Ramos (cell line): ENCODE measurements around the gene ZNF584.

ENCODE experiments used
- in situ Hi-C: fragments of 300-500 bp; cut with MboI; formaldehyde crosslinking; loops from one replicate; pipeline ENCODE4 v1.14.3; 2022; ENCODE audit warnings: low sequenced_read_pairs; ENCODE audit not compliant: unreplicated experiment

Gene ZNF584

DNA sequence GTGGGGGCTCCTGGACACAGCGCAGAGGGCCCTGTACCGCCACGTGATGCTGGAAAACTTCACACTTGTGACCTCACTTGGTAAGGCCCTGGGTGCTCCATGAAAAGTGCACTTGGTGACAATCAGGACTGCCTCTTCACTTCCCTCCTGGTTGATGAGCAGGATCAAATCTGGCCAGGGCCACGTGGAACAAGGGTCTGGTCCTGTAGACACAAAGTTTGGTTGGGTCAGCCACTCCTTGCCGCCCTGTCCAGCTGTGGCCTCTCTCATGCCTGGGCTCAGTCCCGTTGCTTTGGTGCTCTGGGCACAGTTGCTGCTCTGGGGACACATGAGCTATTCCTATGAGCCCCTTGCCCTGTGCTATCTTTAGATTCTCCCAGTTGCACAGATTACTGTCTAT is 45.3 kb downstream of the ZNF584 start:
- in situ Hi-C loops = no loop called here

DNA sequence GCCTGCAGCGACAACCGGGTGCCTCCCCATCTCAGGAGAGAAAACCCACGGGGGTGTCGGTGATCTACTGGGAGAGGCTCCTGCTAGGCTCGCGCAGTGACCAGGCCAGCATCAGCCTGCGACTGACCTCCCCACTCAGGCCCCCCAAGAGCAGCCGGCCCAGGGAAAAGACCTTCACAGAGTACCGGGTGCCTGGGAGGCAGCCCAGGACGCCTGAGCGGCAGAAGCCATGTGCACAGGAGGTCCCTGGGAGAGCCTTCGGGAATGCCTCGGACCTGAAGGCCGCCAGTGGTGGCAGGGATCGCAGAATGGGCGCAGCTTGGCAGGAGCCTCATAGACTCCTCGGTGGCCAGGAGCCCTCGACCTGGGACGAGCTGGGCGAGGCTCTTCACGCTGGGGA is 46.9 kb downstream of the ZNF584 start:
- in situ Hi-C loops = no loop called here

DNA sequence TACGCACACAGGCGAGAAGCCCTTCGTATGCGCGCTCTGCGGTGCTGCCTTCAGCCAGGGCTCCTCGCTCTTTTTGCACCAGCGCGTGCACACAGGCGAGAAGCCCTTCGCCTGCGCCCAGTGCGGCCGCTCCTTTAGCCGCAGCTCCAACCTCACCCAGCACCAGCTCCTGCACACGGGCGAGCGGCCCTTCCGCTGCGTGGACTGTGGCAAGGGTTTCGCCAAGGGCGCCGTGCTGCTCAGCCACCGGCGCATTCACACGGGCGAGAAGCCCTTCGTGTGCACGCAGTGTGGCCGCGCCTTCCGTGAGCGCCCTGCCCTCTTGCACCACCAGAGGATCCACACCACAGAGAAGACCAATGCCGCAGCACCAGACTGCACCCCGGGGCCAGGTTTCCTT is 47.7 kb downstream of the ZNF584 start:
- in situ Hi-C loops = no loop called here

DNA sequence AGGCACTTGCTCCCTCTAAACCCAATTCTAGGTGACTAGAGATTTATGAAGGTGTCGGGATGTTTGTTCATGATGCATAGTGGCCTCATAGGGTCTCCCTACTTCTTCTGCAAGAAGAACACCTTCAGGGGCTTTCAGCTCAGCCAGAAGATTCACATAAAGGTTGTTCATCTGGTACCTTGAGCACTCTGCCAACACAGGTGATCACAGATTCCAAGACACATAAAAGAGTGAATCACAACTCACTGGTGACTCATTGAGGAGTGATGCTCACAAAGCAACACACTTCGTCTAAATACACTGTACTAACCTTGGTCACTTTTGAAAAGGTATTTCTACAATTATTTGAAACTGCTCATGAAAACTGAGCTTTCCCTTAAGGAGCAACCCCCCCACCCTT is 51.6 kb downstream of the ZNF584 start:
- in situ Hi-C loops = no loop called here

DNA sequence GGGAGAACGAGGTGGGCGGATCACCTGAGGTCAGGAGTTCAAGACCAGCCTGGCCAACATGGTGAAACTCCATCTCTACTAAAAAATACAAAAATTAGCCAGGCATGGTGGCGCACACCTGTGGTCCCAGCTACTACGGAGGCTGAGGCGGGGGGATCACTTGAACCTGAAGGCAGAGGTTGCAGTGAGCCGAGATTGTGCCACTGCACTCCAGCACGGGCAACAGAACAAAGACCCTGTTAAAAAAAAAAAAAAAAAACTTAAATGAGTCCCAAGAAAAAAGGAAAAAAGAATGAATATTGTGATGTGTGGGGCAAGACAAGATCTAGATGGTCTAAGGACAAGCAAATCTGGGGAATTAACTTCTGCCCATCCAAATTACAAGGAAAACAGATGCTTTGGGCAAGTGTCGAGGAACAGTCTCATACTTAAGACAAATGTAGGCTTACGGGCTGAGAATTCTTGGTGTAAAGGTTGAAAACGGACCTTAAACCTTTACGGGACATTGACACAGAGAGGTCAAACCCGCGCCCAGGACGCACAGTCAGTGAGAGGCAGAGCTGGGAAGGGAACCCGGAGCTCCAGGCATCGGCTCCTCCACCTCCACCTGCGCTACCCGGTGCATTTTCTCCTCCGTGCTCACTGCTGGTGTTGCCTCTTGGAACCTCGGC is 57.8 kb downstream of the ZNF584 start:
- in situ Hi-C loops = no loop called here

DNA sequence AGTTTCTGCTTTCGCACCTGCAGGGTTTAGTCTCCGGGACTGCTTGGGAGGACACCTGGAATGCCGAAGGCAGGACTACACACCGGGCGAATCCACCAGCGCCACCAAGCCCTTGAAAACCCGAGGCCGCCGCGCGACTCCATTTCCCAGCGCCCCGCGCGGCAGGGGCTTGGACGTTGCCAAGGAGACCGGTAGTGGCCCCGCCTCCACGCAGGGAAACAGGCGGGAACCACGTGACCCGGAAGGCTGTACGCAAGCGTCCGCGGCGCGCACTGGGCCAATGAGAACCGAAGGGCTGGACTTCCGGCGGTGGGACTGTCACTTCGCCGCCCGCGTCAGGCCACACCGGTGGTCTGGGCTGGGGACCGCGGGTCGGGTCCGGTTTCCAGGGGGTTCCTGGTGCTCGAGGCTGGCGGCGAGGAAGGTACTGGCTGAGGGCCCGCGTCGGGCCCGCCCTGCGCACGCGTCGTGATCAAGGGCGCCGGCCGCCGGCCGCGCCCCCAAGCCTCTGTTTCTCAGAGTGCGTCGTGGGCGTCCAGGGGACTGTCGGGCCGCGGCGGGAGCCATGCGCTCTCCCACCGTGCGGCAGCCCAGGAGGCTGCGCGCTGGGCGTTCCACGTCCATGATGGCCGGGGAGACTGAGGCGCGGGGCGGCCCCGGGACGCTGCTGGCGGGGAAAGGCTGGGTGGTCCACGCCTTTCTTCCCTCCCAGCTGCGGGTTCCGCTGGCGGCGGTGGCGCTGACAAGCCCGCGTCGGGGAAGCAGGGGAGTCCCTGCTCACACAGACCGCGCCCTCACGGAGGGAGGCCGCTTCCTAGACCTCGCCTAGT is 58.5 kb downstream of the ZNF584 start, which contains the start of gene ZNF324:
TSS of gene ZNF324 (plus strand) at position 321 of the 830 bp plus-strand sequence. CDS start 2,106 bp downstream, outside the sequence.
- in situ Hi-C loops = no loop called here
